Activated naive CD8-positive, alpha-beta T cell treated with anti-CD3 and anti-CD28 coated beads, Interleukin-2, amount 50 U/mL, for 24 hours (primary cell): ENCODE results near the gene GAL3ST2.
"Not testable (repeated sequence)": the region's sequence is repeated elsewhere in the genome, so short reads cannot be mapped to it uniquely, and the experiment has no call there.

ENCODE experiments used
- ATAC-seq: fragments of 150-1000 bp; cut with Tn5 transposase; one replicate; pipeline ENCODE4 v1.10.0; 2021
- DNase-seq: peaks from one replicate; pipeline ENCODE4 v3.0.0; 2021
- H3K27ac Mint-ChIP-seq: one replicate; pipeline ENCODE4 v1.8.0; 2021; ENCODE audit warnings: mild to moderate bottlenecking, mixed read lengths
- H3K27me3 Mint-ChIP-seq: one replicate; pipeline ENCODE4 v1.8.0; 2021; ENCODE audit warnings: mixed read lengths
- H3K36me3 Mint-ChIP-seq: one replicate; pipeline ENCODE4 v1.8.0; 2021; ENCODE audit warnings: low read depth, mixed read lengths
- H3K4me1 Mint-ChIP-seq: one replicate; pipeline ENCODE4 v1.8.0; 2021; ENCODE audit warnings: mixed read lengths
- H3K4me3 Mint-ChIP-seq: one replicate; pipeline ENCODE4 v1.8.0; 2021; ENCODE audit warnings: mild to moderate bottlenecking, moderate library complexity, mixed read lengths
- H3K9me3 Mint-ChIP-seq: one replicate; pipeline ENCODE4 v1.8.0; 2021; ENCODE audit warnings: mixed read lengths

GAL3ST2 gene

GRCh38 chr2:241776336-241777169, at the start of gene GAL3ST2:
GAL3ST2 (plus strand) TSS chr2:241776822; CDS start chr2:241776956, 134 bp downstream.
- DNase-seq: no peak
- no peak within 1 kb of the TSS for H3K27ac Mint-ChIP-seq

GRCh38 chr2:241728000-241728399, 48.6 kb upstream of the GAL3ST2 start:
- Mint-ChIP-seq H3K9me3 (no peaks in the 10 kb centered on the region), H3K27me3 (no peaks in the 10 kb centered on the region), H3K27ac (no peak overlapping the region), H3K36me3 (peaks cover 22% of the 10 kb centered on the region), H3K4me3 (no peak overlapping the region), H3K4me1 (peaks cover 34% of the 10 kb centered on the region)
- DNase-seq (no peak), ATAC-seq (no peak)

More at GRCh38 chr2:241776336-241777169, at the start of gene GAL3ST2:
- H3K27me3 Mint-ChIP-seq: peaks cover 2% of the 10 kb centered on the region
- no peak for ATAC-seq
- H3K9me3 Mint-ChIP-seq: peaks cover 7% of the 10 kb centered on the region
- no peak within 1 kb of the TSS for H3K4me3 Mint-ChIP-seq
- peaks cover 3% of the 10 kb centered on the region for H3K36me3 Mint-ChIP-seq
- peaks cover 11% of the 10 kb centered on the region for H3K4me1 Mint-ChIP-seq

- H3K4me3 Mint-ChIP-seq: no peak overlapping the region
- DNase-seq (no peak), ATAC-seq (no peak)
- H3K4me1 Mint-ChIP-seq: peaks cover 37% of the 10 kb centered on the region
- H3K9me3 Mint-ChIP-seq: no peaks in the 10 kb centered on the region
- H3K27ac Mint-ChIP-seq: no peak overlapping the region
- no peaks in the 10 kb centered on the region for H3K27me3 Mint-ChIP-seq
- H3K36me3 Mint-ChIP-seq: peaks cover 16% of the 10 kb centered on the region
Measured at GRCh38 chr2:241728627-241729026, 48.0 kb upstream of the GAL3ST2 start.

GRCh38 chr2:241729868-241730267, 46.8 kb upstream of the GAL3ST2 start:
- DNase-seq (no peak), ATAC-seq (no peak)
- peaks cover 40% of the 10 kb centered on the region for H3K4me1 Mint-ChIP-seq
- peaks cover 8% of the 10 kb centered on the region for H3K36me3 Mint-ChIP-seq
- no peaks in the 10 kb centered on the region for H3K27me3 Mint-ChIP-seq
- peak overlapping the region; percentile 79 for H3K27ac Mint-ChIP-seq
- H3K9me3 Mint-ChIP-seq: no peaks in the 10 kb centered on the region
- peak overlapping the region; percentile 32 for H3K4me3 Mint-ChIP-seq

- Mint-ChIP-seq H3K27ac (peak overlapping the region; percentile 15), H3K4me1 (peaks cover 45% of the 10 kb centered on the region), H3K9me3 (no peaks in the 10 kb centered on the region), H3K36me3 (peaks cover 4% of the 10 kb centered on the region), H3K4me3 (peak overlapping the region; percentile 12), H3K27me3 (no peaks in the 10 kb centered on the region)
- peak; percentile 25 for DNase-seq
- ATAC-seq: no peak
Measured at GRCh38 chr2:241730671-241731293, 45.8 kb upstream of the GAL3ST2 start.

- not testable (repeated sequence) for ATAC-seq, H3K9me3 Mint-ChIP-seq, H3K36me3 Mint-ChIP-seq, H3K27me3 Mint-ChIP-seq, H3K27ac Mint-ChIP-seq, H3K4me3 Mint-ChIP-seq
- peak; percentile 77 for DNase-seq
- H3K4me1 Mint-ChIP-seq: peaks cover 53% of the 10 kb centered on the region
Measured at GRCh38 chr2:241732513-241733186, 44.0 kb upstream of the GAL3ST2 start.

GRCh38 chr2:241733391-241734207, 43.0 kb upstream of the GAL3ST2 start:
- Mint-ChIP-seq H3K36me3 (peaks cover 11% of the 10 kb centered on the region), H3K4me3 (peak overlapping the region; percentile 26), H3K9me3 (no peaks in the 10 kb centered on the region), H3K27me3 (no peaks in the 10 kb centered on the region), H3K4me1 (peaks cover 56% of the 10 kb centered on the region), H3K27ac (no peak overlapping the region)
- peak; percentile 13 for DNase-seq
- no peak for ATAC-seq

- DNase-seq: no peak
- peak; percentile 5 for ATAC-seq
- H3K27me3 Mint-ChIP-seq: no peaks in the 10 kb centered on the region
- H3K4me3 Mint-ChIP-seq: peak overlapping the region; percentile 82
- no peak overlapping the region for H3K27ac Mint-ChIP-seq
- H3K36me3 Mint-ChIP-seq: peaks cover 10% of the 10 kb centered on the region
- peaks cover 59% of the 10 kb centered on the region for H3K4me1 Mint-ChIP-seq
- no peaks in the 10 kb centered on the region for H3K9me3 Mint-ChIP-seq
Measured at GRCh38 chr2:241734208-241734466, 42.5 kb upstream of the GAL3ST2 start.

- peaks cover 62% of the 10 kb centered on the region for H3K4me1 Mint-ChIP-seq
- H3K36me3 Mint-ChIP-seq: peaks cover 10% of the 10 kb centered on the region
- H3K4me3 Mint-ChIP-seq: peak within 1 kb of the TSS; percentile 82
- peak within 1 kb of the TSS; percentile 59 for H3K27ac Mint-ChIP-seq
- H3K9me3 Mint-ChIP-seq: no peaks in the 10 kb centered on the region
- DNase-seq: peak; percentile 98
- ATAC-seq: peak; percentile 86
- no peaks in the 10 kb centered on the region for H3K27me3 Mint-ChIP-seq
Measured at GRCh38 chr2:241734467-241735208, 42.0 kb upstream of the GAL3ST2 start, which contains the start of gene D2HGDH. D2HGDH (plus strand) TSS chr2:241734630; CDS start chr2:241735225, 595 bp downstream.

GRCh38 chr2:241736111-241736510, 40.5 kb upstream of the GAL3ST2 start:
- H3K9me3 Mint-ChIP-seq: no peaks in the 10 kb centered on the region
- ATAC-seq: no peak
- peak overlapping the region; percentile 82 for H3K4me3 Mint-ChIP-seq
- peak overlapping the region; percentile 47 for H3K27ac Mint-ChIP-seq
- peaks cover 62% of the 10 kb centered on the region for H3K4me1 Mint-ChIP-seq
- H3K27me3 Mint-ChIP-seq: no peaks in the 10 kb centered on the region
- DNase-seq: no peak
- peaks cover 10% of the 10 kb centered on the region for H3K36me3 Mint-ChIP-seq

- H3K4me3 Mint-ChIP-seq: no peak overlapping the region
Measured at GRCh38 chr2:241738040-241738686, 38.5 kb upstream of the GAL3ST2 start.

GRCh38 chr2:241739177-241739576, 37.4 kb upstream of the GAL3ST2 start:
- DNase-seq (no peak), ATAC-seq (no peak)
- H3K27ac Mint-ChIP-seq: peak overlapping the region; percentile 35
- no peak overlapping the region for H3K4me3 Mint-ChIP-seq
- H3K27me3 Mint-ChIP-seq: no peaks in the 10 kb centered on the region
- no peaks in the 10 kb centered on the region for H3K9me3 Mint-ChIP-seq
- H3K36me3 Mint-ChIP-seq: peaks cover 10% of the 10 kb centered on the region
- peaks cover 43% of the 10 kb centered on the region for H3K4me1 Mint-ChIP-seq

More at GRCh38 chr2:241738040-241738686, 38.5 kb upstream of the GAL3ST2 start:
- no peaks in the 10 kb centered on the region for H3K9me3 Mint-ChIP-seq
- H3K27me3 Mint-ChIP-seq: no peaks in the 10 kb centered on the region
- H3K27ac Mint-ChIP-seq: no peak overlapping the region
- H3K4me1 Mint-ChIP-seq: peaks cover 47% of the 10 kb centered on the region
- DNase-seq: no peak
- ATAC-seq: no peak
- H3K36me3 Mint-ChIP-seq: peaks cover 10% of the 10 kb centered on the region

- Mint-ChIP-seq H3K4me3 (peak overlapping the region; percentile 2), H3K36me3 (peaks cover 12% of the 10 kb centered on the region), H3K9me3 (no peaks in the 10 kb centered on the region), H3K27ac (peak overlapping the region; percentile 35), H3K4me1 (peaks cover 43% of the 10 kb centered on the region), H3K27me3 (no peaks in the 10 kb centered on the region)
- DNase-seq (peak; percentile 69), ATAC-seq (peak; percentile 62)
Measured at GRCh38 chr2:241739651-241740050, 37.0 kb upstream of the GAL3ST2 start.
